ENCODE data around the gene GHR.

DNA sequence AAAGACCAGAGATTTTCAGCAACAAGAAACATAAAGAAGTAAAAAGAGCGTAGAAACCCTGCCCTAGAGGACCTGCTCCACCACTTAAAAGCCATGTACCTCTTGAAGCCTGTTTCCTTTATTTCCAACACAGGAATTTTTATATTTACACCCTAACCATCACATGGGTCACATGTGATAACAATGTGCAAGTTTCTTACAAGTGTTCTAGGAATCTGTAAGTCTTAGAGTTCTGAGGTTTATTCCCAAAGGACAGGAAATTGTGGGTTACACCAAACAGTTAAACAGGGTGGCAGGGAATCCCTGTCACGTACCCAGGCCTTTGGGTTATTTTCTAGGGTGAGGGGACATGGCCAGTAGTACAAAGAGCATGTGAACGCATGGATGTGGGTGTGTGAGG, 224.8 kb downstream of the GHR start:
- TF ChIP-seq EZH2phosphoT487 (IDR thresholded peaks at IDR 0.05; ENCODE audit: borderline replicate concordance), result no peak
- TF ChIP-seq, protein P1, sequence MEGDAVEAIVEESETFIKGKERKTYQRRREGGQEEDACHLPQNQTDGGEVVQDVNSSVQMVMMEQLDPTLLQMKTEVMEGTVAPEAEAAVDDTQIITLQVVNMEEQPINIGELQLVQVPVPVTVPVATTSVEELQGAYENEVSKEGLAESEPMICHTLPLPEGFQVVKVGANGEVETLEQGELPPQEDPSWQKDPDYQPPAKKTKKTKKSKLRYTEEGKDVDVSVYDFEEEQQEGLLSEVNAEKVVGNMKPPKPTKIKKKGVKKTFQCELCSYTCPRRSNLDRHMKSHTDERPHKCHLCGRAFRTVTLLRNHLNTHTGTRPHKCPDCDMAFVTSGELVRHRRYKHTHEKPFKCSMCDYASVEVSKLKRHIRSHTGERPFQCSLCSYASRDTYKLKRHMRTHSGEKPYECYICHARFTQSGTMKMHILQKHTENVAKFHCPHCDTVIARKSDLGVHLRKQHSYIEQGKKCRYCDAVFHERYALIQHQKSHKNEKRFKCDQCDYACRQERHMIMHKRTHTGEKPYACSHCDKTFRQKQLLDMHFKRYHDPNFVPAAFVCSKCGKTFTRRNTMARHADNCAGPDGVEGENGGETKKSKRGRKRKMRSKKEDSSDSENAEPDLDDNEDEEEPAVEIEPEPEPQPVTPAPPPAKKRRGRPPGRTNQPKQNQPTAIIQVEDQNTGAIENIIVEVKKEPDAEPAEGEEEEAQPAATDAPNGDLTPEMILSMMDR (conservative IDR thresholded peaks at IDR 0.05; ENCODE audit: low read length), result no peak

Data from Loucy (cell line).